ENCODE results near the gene ZNF185. TPM values are rescaled to one million over a fixed set of nuclear protein-coding genes. Genes with fewer than 3 reads are reported as not detected.

ZNF185 gene
- total RNA-seq, 4 donors from 2014 or later = 0.56 to 2.2 (median 1.3) TPM

- H3K27ac ChIP-seq = peak overlapping the region; percentile 73 to 92 (median 84)
- H3K4me3 ChIP-seq = peak overlapping the region; percentile 49 to 83 (median 60)
- H3K36me3 ChIP-seq = no peaks in the 10 kb centered on the region
- H3K9me3 ChIP-seq = no peaks in the 10 kb centered on the region
- in situ Hi-C loops (cut with MboI; ENCODE audit: low sequenced_read_pairs in 4 of 4) = loop anchor here in 1 of 4 donors (25.0 kb wide), 1 partner anchor 521 kb away; the partner anchor contains the start of gene HAUS7
- DNase-seq (peak; percentile 79 to 89), ATAC-seq (peak; percentile 96 to 97)
- peak; percentile 75 to 97 (median 85) for TF ChIP-seq CTCF (IDR thresholded peaks at IDR 0.05 in 4 of 5, conservative IDR thresholded peaks at IDR 0.05 in 1 of 5)
- TF ChIP-seq POLR2A (IDR thresholded peaks at IDR 0.05) = no peak
- intact Hi-C loops (cut with DNase I; ENCODE audit: low total_unique reads) = loop anchor here (1.0 to 5.0 kb wide), 5 partner anchors 91 to 658 kb away; partner anchors contain the start of genes CCNQ and HAUS7
- peaks cover 0 to 8% of the 10 kb centered on the region in 2 donors for H3K4me1 ChIP-seq
- H3K27me3 ChIP-seq = no peaks in the 10 kb centered on the region
Measured at GRCh38 chrX:152941328-152942076, 43.6 kb downstream of the ZNF185 start.

GRCh38 chrX:152942077-152942442, 44.2 kb downstream of the ZNF185 start:
- no peaks in the 10 kb centered on the region for H3K27me3 ChIP-seq
- DNase-seq (no peak), ATAC-seq (peak; percentile 27 to 44)
- H3K9me3 ChIP-seq = no peaks in the 10 kb centered on the region
- peaks cover 0 to 8% of the 10 kb centered on the region in 2 donors for H3K4me1 ChIP-seq
- peak overlapping the region; percentile 73 to 92 (median 84) for H3K27ac ChIP-seq
- H3K36me3 ChIP-seq = no peaks in the 10 kb centered on the region
- no peak for TF ChIP-seq POLR2A (IDR thresholded peaks at IDR 0.05)
- no peak for TF ChIP-seq CTCF (IDR thresholded peaks at IDR 0.05 in 4 of 5, conservative IDR thresholded peaks at IDR 0.05 in 1 of 5)
- intact Hi-C loops (cut with DNase I; ENCODE audit: low total_unique reads) = loop anchor here (5.0 kb wide), 2 partner anchors 90 to 565 kb away; no protein-coding TSS in a partner anchor
- in situ Hi-C loops (cut with MboI; ENCODE audit: low sequenced_read_pairs in 4 of 4) = loop anchor here in 1 of 4 donors (25.0 kb wide), 1 partner anchor 520 kb away; the partner anchor contains the start of gene HAUS7
- peak overlapping the region; percentile 49 to 83 (median 60) for H3K4me3 ChIP-seq

- H3K9me3 ChIP-seq = no peaks in the 10 kb centered on the region
- H3K27ac ChIP-seq = no peak overlapping the region
- ATAC-seq (no peak), DNase-seq (no peak)
- in situ Hi-C loops (cut with MboI; ENCODE audit: low sequenced_read_pairs in 4 of 4) = loop anchor here in 1 of 4 donors (25.0 kb wide), 1 partner anchor 518 kb away; the partner anchor contains the start of gene HAUS7
- no peaks in the 10 kb centered on the region for H3K27me3 ChIP-seq
- H3K4me3 ChIP-seq = no peak overlapping the region
- no peak for TF ChIP-seq POLR2A (IDR thresholded peaks at IDR 0.05)
- intact Hi-C loops (cut with DNase I; ENCODE audit: low total_unique reads) = loop anchor here (5.0 kb wide), 2 partner anchors 88 to 563 kb away; no protein-coding TSS in a partner anchor
- H3K36me3 ChIP-seq = no peaks in the 10 kb centered on the region
- H3K4me1 ChIP-seq = peaks cover 0 to 8% of the 10 kb centered on the region in 2 donors
Measured at GRCh38 chrX:152943826-152944225, 46.0 kb downstream of the ZNF185 start.

GRCh38 chrX:152945021-152945979, 47.4 kb downstream of the ZNF185 start:
- Histone ChIP-seq H3K4me3 (no peak overlapping the region), H3K27ac (no peak overlapping the region), H3K36me3 (no peaks in the 10 kb centered on the region), H3K9me3 (no peaks in the 10 kb centered on the region), H3K4me1 (peaks cover 0 to 8% of the 10 kb centered on the region in 2 donors), H3K27me3 (no peaks in the 10 kb centered on the region)
- ATAC-seq (no peak), DNase-seq (no peak)
- intact Hi-C loops (cut with DNase I; ENCODE audit: low total_unique reads) = no loop called here
- in situ Hi-C loops (cut with MboI; ENCODE audit: low sequenced_read_pairs in 4 of 4) = loop anchor here in 1 of 4 donors (25.0 kb wide), 1 partner anchor 517 kb away; the partner anchor contains the start of gene HAUS7
- no peak for TF ChIP-seq CTCF (IDR thresholded peaks at IDR 0.05 in 4 of 5, conservative IDR thresholded peaks at IDR 0.05 in 1 of 5)
- no peak for TF ChIP-seq POLR2A (IDR thresholded peaks at IDR 0.05)
